ENCODE data around the gene MYLK. TPM values are rescaled to one million over a fixed set of nuclear protein-coding genes. Genes with fewer than 3 reads are reported as not detected.

MYLK gene
- total and polyA plus RNA-seq, 10 of the 15 experiments (the other 5 are each of a cell fraction or from before 2014, with no cell fraction given), result 0.04 to 1.6 (median 0.42) TPM; not detected in 1

DNA sequence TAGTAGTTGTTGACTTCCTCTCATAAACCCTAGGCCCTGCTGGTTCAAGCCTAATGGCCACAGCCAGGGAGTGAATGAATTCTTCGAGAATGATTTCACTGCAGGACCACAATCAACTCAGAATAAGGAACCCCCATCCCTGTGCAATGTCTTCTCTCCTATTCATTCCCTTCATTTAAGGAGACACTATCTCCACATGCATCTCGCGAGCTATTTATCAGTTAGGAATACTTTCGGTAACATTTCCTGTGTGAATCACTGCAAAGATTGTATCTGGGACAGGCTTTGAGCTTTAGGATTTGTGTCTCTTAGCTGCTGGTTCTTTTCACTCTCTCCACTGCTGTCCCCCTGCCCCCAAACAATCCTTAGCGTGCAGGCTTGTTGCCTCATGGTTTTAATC is 94.4 kb downstream of the MYLK start:
- Histone ChIP-seq H3K4me3 (no peak overlapping the region), H3K4me1 (ENCODE audit: control insufficient read depth, insufficient read depth, low read length) (no peaks in the 10 kb centered on the region), H3K79me2 (ENCODE audit: control insufficient read depth, insufficient read depth, low read length) (no peaks in the 10 kb centered on the region), H2AFZ (ENCODE audit: control insufficient read depth, low read depth, low read length) (no peak overlapping the region), H3K27me3 (replicated peaks in 1 of 2; ENCODE audit: control insufficient read depth in 2 of 2, insufficient read depth in 2 of 2, low read length in 1 of 2) (0 out of 4 replicates have a peak, but pooled peaks cover 0 to 2% of the 10 kb centered on the region in 2 experiments), H3K36me3 (ENCODE audit: control insufficient read depth in 2 of 2, insufficient read depth in 2 of 2, low read length in 1 of 2) (no peaks in the 10 kb centered on the region), H3K9ac (ENCODE audit: control insufficient read depth, insufficient read depth, low read length) (no peak overlapping the region), H3K9me3 (replicated peaks; ENCODE audit: control insufficient read depth, insufficient read depth, low read length) (no peaks in the 10 kb centered on the region), H3K4me2 (ENCODE audit: control insufficient read depth, insufficient read depth) (no peak overlapping the region), H4K20me1 (ENCODE audit: control insufficient read depth, insufficient read depth) (no peaks in the 10 kb centered on the region), H3K27ac (ENCODE audit: control insufficient read depth, insufficient read depth) (no peak overlapping the region)
- intact Hi-C loops (cut with micrococcal nuclease; ENCODE audit: unreplicated experiment), result no loop called here
- RAD21 ChIA-PET (ENCODE audit: unreplicated experiment), result no interaction called here
- FAIRE-seq, result no peak
- CTCF ChIA-PET, result no interaction called here
- POLR2A ChIA-PET, result no interaction called here
- in situ Hi-C loops (cut with MboI), result no loop called here
- no peak for ATAC-seq
- BruUV-seq (replicated peaks), result no TSS peak
- 73% methylated on average over 5 of the region's 5 CpGs for WGBS (ENCODE audit: insufficient coverage, insufficient replicate concordance, low lambda C conversion rate, missing lambda C conversion rate)
- DNase-seq (ENCODE audit: low read depth, low spot score), result no peak
- TF ChIP-seq, protein P1, sequence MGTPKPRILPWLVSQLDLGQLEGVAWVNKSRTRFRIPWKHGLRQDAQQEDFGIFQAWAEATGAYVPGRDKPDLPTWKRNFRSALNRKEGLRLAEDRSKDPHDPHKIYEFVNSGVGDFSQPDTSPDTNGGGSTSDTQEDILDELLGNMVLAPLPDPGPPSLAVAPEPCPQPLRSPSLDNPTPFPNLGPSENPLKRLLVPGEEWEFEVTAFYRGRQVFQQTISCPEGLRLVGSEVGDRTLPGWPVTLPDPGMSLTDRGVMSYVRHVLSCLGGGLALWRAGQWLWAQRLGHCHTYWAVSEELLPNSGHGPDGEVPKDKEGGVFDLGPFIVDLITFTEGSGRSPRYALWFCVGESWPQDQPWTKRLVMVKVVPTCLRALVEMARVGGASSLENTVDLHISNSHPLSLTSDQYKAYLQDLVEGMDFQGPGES (IDR thresholded peaks at IDR 0.05), result no peak
- TF ChIP-seq ZSCAN29 (IDR thresholded peaks at IDR 0.05) (no peak), MEF2A (IDR thresholded peaks at IDR 0.05; ENCODE audit: insufficient read depth, low read depth, low read length) (no peak), TCF12 (IDR thresholded peaks at IDR 0.05; ENCODE audit: low read depth, low read length) (no peak), MTA2 (IDR thresholded peaks at IDR 0.05; ENCODE audit: low read depth) (no peak), PAX8 (IDR thresholded peaks at IDR 0.05) (no peak), ZBED1 (IDR thresholded peaks at IDR 0.05; ENCODE audit: borderline replicate concordance) (no peak), JUND (IDR thresholded peaks at IDR 0.05; ENCODE audit: low read depth, low read length) (no peak), RCOR1 (conservative IDR thresholded peaks at IDR 0.05; ENCODE audit: low read depth, low read length) (no peak), CBX5 (IDR thresholded peaks at IDR 0.05; ENCODE audit: low read depth) (no peak), ESRRA (IDR thresholded peaks at IDR 0.05; ENCODE audit: low read length) (no peak), EGR1 (IDR thresholded peaks at IDR 0.05; ENCODE audit: borderline replicate concordance in 1 of 2, low read depth in 2 of 2, low read length in 2 of 2) (no peak), SIN3A (IDR thresholded peaks at IDR 0.05; ENCODE audit: low read depth, low read length) (no peak), IKZF2 (IDR thresholded peaks at IDR 0.05) (no peak)
- TF ChIP-seq, protein P2, sequence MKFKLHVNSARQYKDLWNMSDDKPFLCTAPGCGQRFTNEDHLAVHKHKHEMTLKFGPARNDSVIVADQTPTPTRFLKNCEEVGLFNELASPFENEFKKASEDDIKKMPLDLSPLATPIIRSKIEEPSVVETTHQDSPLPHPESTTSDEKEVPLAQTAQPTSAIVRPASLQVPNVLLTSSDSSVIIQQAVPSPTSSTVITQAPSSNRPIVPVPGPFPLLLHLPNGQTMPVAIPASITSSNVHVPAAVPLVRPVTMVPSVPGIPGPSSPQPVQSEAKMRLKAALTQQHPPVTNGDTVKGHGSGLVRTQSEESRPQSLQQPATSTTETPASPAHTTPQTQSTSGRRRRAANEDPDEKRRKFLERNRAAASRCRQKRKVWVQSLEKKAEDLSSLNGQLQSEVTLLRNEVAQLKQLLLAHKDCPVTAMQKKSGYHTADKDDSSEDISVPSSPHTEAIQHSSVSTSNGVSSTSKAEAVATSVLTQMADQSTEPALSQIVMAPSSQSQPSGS (IDR thresholded peaks at IDR 0.05; ENCODE audit: low read length), result no peak
- TF ChIP-seq, protein P3, sequence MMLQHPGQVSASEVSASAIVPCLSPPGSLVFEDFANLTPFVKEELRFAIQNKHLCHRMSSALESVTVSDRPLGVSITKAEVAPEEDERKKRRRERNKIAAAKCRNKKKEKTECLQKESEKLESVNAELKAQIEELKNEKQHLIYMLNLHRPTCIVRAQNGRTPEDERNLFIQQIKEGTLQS (IDR thresholded peaks at IDR 0.05; ENCODE audit: borderline replicate concordance, extremely low read depth, low read depth, low read length), result no peak
- TF ChIP-seq, protein P4, sequence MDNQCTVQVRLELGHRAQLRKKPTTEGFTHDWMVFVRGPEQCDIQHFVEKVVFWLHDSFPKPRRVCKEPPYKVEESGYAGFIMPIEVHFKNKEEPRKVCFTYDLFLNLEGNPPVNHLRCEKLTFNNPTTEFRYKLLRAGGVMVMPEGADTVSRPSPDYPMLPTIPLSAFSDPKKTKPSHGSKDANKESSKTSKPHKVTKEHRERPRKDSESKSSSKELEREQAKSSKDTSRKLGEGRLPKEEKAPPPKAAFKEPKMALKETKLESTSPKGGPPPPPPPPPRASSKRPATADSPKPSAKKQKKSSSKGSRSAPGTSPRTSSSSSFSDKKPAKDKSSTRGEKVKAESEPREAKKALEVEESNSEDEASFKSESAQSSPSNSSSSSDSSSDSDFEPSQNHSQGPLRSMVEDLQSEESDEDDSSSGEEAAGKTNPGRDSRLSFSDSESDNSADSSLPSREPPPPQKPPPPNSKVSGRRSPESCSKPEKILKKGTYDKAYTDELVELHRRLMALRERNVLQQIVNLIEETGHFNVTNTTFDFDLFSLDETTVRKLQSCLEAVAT (IDR thresholded peaks at IDR 0.05), result no peak
- SMC1A ChIA-PET (ENCODE audit: uncharacterized antibody, unreplicated experiment), result interaction anchor here (1.3 kb wide), 1 partner anchor 16 kb away, joined by 3 read pairs; no protein-coding TSS in a partner anchor
